Measurements from ENCODE around the gene TMEM69. TPM values are rescaled to one million over a fixed set of nuclear protein-coding genes. Genes with fewer than 3 reads are reported as not detected.

Gene TMEM69
- total and polyA plus RNA-seq, 2 of the 13 experiments (the other 11 are each of a cell fraction or from before 2014, with no cell fraction given) = 25.4 to 135 TPM

DNA sequence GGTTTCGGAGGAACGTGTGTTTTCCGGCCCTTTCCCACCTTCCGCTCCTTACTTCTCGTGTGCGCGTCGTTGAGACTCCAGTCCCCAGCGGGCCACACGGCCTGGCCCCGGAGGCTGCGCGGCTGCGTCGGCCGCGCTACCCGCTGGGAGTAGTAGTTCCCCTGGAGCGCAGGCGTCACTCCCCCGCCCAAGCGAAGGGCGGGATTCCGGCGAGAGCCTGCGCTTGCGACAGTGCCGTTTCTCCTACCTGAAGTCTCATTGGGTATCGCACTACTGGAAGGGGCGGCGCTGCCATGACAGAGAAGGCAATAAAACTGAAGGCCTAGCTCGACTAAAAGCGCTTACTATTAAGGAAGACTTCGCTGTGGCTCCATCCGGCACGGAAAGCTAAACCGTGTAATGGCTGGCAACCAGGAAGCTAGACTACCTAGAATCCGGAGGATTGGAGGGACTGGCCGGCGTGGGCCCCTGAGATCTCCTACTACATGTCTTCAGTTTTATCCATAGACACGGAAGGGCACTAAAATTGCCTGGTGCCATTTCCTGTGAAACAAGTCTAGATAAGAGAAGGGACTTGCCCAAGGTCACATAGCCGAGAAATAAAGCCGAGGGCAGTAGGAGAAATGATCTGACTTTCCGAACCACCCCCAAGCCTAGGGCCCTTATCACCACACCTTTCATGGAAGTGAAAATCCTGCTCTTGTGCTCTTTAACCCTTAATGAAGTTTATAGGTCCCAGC is 797 bp upstream of the TMEM69 start (continued):
- no peak for TF ChIP-seq RAD51 (IDR thresholded peaks at IDR 0.05; ENCODE audit: borderline replicate concordance)
- TF ChIP-seq FOXJ3 (CRISPR knock-in tag; IDR thresholded peaks at IDR 0.05; ENCODE audit: borderline replicate concordance) = no peak; the same call in 1 of the 2 replicates
- TF ChIP-seq, protein P1, sequence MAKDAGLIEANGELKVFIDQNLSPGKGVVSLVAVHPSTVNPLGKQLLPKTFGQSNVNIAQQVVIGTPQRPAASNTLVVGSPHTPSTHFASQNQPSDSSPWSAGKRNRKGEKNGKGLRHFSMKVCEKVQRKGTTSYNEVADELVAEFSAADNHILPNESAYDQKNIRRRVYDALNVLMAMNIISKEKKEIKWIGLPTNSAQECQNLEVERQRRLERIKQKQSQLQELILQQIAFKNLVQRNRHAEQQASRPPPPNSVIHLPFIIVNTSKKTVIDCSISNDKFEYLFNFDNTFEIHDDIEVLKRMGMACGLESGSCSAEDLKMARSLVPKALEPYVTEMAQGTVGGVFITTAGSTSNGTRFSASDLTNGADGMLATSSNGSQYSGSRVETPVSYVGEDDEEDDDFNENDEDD (CRISPR knock-in tag; IDR thresholded peaks at IDR 0.05; ENCODE audit: borderline replicate concordance) = peak; percentile 43; the same call in 1 of the 2 replicates
- TF ChIP-seq NFIB (CRISPR knock-in tag; IDR thresholded peaks at IDR 0.05; ENCODE audit: borderline replicate concordance) = no peak
- no peak for TF ChIP-seq SP140L (CRISPR knock-in tag; IDR thresholded peaks at IDR 0.05; ENCODE audit: borderline replicate concordance)
- no peak for TF ChIP-seq ZNF180 (CRISPR knock-in tag; IDR thresholded peaks at IDR 0.05; ENCODE audit: borderline replicate concordance, low read depth)
- peak; percentile 66 for TF ChIP-seq HOXA3 (CRISPR knock-in tag; IDR thresholded peaks at IDR 0.05)
- TF ChIP-seq, protein P2, sequence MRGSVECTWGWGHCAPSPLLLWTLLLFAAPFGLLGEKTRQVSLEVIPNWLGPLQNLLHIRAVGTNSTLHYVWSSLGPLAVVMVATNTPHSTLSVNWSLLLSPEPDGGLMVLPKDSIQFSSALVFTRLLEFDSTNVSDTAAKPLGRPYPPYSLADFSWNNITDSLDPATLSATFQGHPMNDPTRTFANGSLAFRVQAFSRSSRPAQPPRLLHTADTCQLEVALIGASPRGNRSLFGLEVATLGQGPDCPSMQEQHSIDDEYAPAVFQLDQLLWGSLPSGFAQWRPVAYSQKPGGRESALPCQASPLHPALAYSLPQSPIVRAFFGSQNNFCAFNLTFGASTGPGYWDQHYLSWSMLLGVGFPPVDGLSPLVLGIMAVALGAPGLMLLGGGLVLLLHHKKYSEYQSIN (CRISPR knock-in tag; IDR thresholded peaks at IDR 0.05; ENCODE audit: borderline replicate concordance) = no peak
- TF ChIP-seq, protein P3, sequence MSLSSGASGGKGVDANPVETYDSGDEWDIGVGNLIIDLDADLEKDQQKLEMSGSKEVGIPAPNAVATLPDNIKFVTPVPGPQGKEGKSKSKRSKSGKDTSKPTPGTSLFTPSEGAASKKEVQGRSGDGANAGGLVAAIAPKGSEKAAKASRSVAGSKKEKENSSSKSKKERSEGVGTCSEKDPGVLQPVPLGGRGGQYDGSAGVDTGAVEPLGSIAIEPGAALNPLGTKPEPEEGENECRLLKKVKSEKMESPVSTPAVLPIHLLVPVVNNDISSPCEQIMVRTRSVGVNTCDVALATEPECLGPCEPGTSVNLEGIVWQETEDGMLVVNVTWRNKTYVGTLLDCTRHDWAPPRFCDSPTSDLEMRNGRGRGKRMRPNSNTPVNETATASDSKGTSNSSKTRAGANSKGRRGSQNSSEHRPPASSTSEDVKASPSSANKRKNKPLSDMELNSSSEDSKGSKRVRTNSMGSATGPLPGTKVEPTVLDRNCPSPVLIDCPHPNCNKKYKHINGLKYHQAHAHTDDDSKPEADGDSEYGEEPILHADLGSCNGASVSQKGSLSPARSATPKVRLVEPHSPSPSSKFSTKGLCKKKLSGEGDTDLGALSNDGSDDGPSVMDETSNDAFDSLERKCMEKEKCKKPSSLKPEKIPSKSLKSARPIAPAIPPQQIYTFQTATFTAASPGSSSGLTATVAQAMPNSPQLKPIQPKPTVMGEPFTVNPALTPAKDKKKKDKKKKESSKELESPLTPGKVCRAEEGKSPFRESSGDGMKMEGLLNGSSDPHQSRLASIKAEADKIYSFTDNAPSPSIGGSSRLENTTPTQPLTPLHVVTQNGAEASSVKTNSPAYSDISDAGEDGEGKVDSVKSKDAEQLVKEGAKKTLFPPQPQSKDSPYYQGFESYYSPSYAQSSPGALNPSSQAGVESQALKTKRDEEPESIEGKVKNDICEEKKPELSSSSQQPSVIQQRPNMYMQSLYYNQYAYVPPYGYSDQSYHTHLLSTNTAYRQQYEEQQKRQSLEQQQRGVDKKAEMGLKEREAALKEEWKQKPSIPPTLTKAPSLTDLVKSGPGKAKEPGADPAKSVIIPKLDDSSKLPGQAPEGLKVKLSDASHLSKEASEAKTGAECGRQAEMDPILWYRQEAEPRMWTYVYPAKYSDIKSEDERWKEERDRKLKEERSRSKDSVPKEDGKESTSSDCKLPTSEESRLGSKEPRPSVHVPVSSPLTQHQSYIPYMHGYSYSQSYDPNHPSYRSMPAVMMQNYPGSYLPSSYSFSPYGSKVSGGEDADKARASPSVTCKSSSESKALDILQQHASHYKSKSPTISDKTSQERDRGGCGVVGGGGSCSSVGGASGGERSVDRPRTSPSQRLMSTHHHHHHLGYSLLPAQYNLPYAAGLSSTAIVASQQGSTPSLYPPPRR (CRISPR knock-in tag; IDR thresholded peaks at IDR 0.05; ENCODE audit: borderline replicate concordance) = no peak
- TF ChIP-seq WIZ (CRISPR knock-in tag; IDR thresholded peaks at IDR 0.05) = no peak
- no peak for TF ChIP-seq MAFG (CRISPR knock-in tag; IDR thresholded peaks at IDR 0.05)
- TF ChIP-seq ZNF337 (CRISPR knock-in tag; IDR thresholded peaks at IDR 0.05; ENCODE audit: borderline replicate concordance, low read depth) = no peak
- no peak; the same call in 1 of the 2 replicates for TF ChIP-seq ZNF552 (CRISPR knock-in tag; IDR thresholded peaks at IDR 0.05; ENCODE audit: borderline replicate concordance)
- TF ChIP-seq, protein P4, sequence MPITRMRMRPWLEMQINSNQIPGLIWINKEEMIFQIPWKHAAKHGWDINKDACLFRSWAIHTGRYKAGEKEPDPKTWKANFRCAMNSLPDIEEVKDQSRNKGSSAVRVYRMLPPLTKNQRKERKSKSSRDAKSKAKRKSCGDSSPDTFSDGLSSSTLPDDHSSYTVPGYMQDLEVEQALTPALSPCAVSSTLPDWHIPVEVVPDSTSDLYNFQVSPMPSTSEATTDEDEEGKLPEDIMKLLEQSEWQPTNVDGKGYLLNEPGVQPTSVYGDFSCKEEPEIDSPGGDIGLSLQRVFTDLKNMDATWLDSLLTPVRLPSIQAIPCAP (CRISPR knock-in tag; IDR thresholded peaks at IDR 0.05; ENCODE audit: low read depth) = 0 out of 2 replicates have a peak, but pooled peaks have one; percentile 25
- no peak for TF ChIP-seq RXRB (CRISPR knock-in tag; IDR thresholded peaks at IDR 0.05; ENCODE audit: borderline replicate concordance)
- TF ChIP-seq ZNF430 (CRISPR knock-in tag; IDR thresholded peaks at IDR 0.05) = peak; percentile 50; the same call in 1 of the 2 replicates
- TF ChIP-seq ZBTB1 (CRISPR knock-in tag; IDR thresholded peaks at IDR 0.05; ENCODE audit: borderline replicate concordance) = no peak
- TF ChIP-seq IRF2 (CRISPR knock-in tag; IDR thresholded peaks at IDR 0.05) = peak; percentile 55
- no peak; a peak in 1 of 4 replicates for TF ChIP-seq EP300 (IDR thresholded peaks at IDR 0.05; ENCODE audit: low read depth in 2 of 2, low read length in 2 of 2)
- no peak for TF ChIP-seq EP300 (CRISPR knock-in tag; IDR thresholded peaks at IDR 0.05; ENCODE audit: borderline replicate concordance)
- TF ChIP-seq ASH2L (IDR thresholded peaks at IDR 0.05; ENCODE audit: insufficient read length, low read depth, low read length) = no peak
- TF ChIP-seq ZFAT (CRISPR knock-in tag; conservative IDR thresholded peaks at IDR 0.05) = no peak

All from HepG2 (cell line).